SH-SY5Y (cell line): Measurements from ENCODE around the gene RBM39.

ENCODE experiments used
- GATA2 ChIP-seq: IDR thresholded peaks from 2 replicates; pipeline ENCODE4 v1.6.1; 2011; ENCODE audit warnings: mild to moderate bottlenecking, low read depth, low read length
- GATA3 ChIP-seq: IDR thresholded peaks from 2 replicates; pipeline ENCODE4 v1.6.1; 2011; ENCODE audit warnings: low read depth, mild to moderate bottlenecking, low read length, moderate library complexity

DNA sequence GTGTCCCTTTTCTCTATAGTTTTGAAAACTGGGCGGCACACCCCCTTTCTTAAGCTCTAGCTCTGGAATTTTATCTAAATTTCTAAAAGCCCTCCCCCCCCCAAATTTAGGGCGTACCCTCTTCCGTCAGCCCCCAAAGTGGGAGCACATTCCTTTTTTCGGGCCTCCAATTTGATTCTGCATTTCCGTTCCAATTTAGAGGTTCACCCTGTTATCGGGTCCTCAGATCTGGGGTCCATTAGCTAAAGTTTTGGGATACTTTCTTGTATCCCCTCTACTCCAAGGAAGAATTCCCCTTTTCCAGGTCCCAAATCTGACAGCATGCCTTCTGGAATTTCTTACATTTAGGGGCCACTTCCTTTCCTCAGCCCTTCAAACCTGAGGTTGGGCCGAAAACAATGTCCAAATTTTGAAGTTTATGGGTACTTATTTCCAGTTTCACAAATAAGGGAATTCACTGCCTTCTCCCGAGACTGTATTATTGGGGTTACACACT lies 30.6 kb upstream of the RBM39 start:
- TF ChIP-seq GATA3: no peak
- TF ChIP-seq GATA2: 0 out of 2 replicates have a peak, but pooled peaks have one; percentile 30
